Fibroblast of lung (primary cell): Measurements from ENCODE around the gene ERLEC1. TPM values are rescaled to one million over a fixed set of nuclear protein-coding genes. Genes with fewer than 3 reads are reported as not detected.

Experiments
- DNase-seq, 2 donors: peaks; one replicate each; pipeline versions ENCODE4 v3.0.0 to v3.0.0-alpha.2; 2010; ENCODE audit warnings: low read depth in 2 of 2
- H2AFZ ChIP-seq: 2 replicates; pipeline ENCODE4 v1.5.1; 2012; ENCODE audit warnings: low read length, control low read depth, inconsistent platforms
- H3K27ac ChIP-seq: 2 replicates; pipeline ENCODE4 v1.5.1; 2011; ENCODE audit warnings: low read length, control low read depth; ENCODE audit not compliant: insufficient read depth
- H3K27me3 ChIP-seq: 2 replicates; pipeline ENCODE4 v1.5.1; 2011; ENCODE audit warnings: mild to moderate bottlenecking, low read length; ENCODE audit not compliant: control insufficient read depth, insufficient read depth
- H3K36me3 ChIP-seq: 2 replicates; pipeline ENCODE4 v1.5.1; 2011; ENCODE audit warnings: low read length; ENCODE audit not compliant: control insufficient read depth, insufficient read depth
- H3K4me1 ChIP-seq: 2 replicates; pipeline ENCODE4 v1.5.1; 2011; ENCODE audit warnings: low read length; ENCODE audit not compliant: control insufficient read depth, insufficient read depth; ENCODE audit errors: extremely low read depth
- H3K4me2 ChIP-seq: 2 replicates; pipeline ENCODE4 v1.5.1; 2011; ENCODE audit warnings: low read length, control low read depth; ENCODE audit not compliant: insufficient read depth; ENCODE audit errors: extremely low read depth
- H3K4me3 ChIP-seq, 4 experiments: fragments of 200-600 bp in 1 of 4; sonication (generic) in 1 of 4; replicated peaks in 1 of 4; 2 replicates each; pipeline ENCODE4 v1.5.1; 2011 to 2016; ENCODE audit warnings: low read length in 4 of 4, low read depth in 3 of 4, mild to moderate bottlenecking in 3 of 4, control low read depth in 2 of 4, inconsistent platforms in 1 of 4, mixed read lengths in 1 of 4; ENCODE audit not compliant: insufficient read depth in 1 of 4; ENCODE audit errors: control extremely low read depth in 1 of 4
- H3K79me2 ChIP-seq: 2 replicates; pipeline ENCODE4 v1.5.1; 2012; ENCODE audit warnings: mild to moderate bottlenecking, low read length, inconsistent platforms; ENCODE audit not compliant: control insufficient read depth, insufficient read depth
- H3K9ac ChIP-seq: 2 replicates; pipeline ENCODE4 v1.5.1; 2011; ENCODE audit warnings: mild to moderate bottlenecking, low read length, control low read depth; ENCODE audit not compliant: insufficient read depth
- H3K9me3 ChIP-seq: 2 replicates; pipeline ENCODE4 v1.5.1; 2012; ENCODE audit warnings: low read depth, low read length; ENCODE audit not compliant: control insufficient read depth, insufficient read depth
- H4K20me1 ChIP-seq: 2 replicates; pipeline ENCODE4 v1.5.1; 2011; ENCODE audit warnings: low read length; ENCODE audit not compliant: control insufficient read depth, insufficient read depth; ENCODE audit errors: extremely low read depth
- EZH2 ChIP-seq: IDR thresholded peaks from 2 replicates; pipeline ENCODE4 v1.5.1; 2012; ENCODE audit warnings: low read length, control low read depth, mild to moderate bottlenecking; ENCODE audit errors: missing control alignments
- polyA plus RNA-seq, 2 donors: library from polyadenylated mRNA; depleted of rRNA in 1 of 2; stranded (reverse) in 1 of 2; unstranded in 1 of 2; fragments of >200 nt; gene quantifications; 2 replicates each; pipeline ENCODE4 v1.2.1, GENCODE V29; 2011 to 2012; ENCODE audit warnings: missing spikeins in 1 of 2
- total RNA-seq: library from RNA; depleted of rRNA; stranded (reverse); fragments of >200 nt; gene quantifications from 2 replicates; pipeline ENCODE4 v1.2.1, GENCODE V29; 2014
- TF ChIP-seq, protein P1 (sequence below), 2 donors: IDR thresholded peaks in 1 of 2; conservative IDR thresholded peaks in 1 of 2; 1 replicate in 1 of 2; 2 replicates in 1 of 2; pipeline ENCODE4 v1.5.1; 2011 to 2012; ENCODE audit warnings: low read length in 2 of 2, control low read depth in 1 of 2, inconsistent platforms in 1 of 2, low read depth in 1 of 2, mild to moderate bottlenecking in 1 of 2

ERLEC1 gene
- total and polyA plus RNA-seq, 2 donors (not counting 1 experiment from before 2014, with no cell fraction given) = 87.7 to 103 TPM

DNA sequence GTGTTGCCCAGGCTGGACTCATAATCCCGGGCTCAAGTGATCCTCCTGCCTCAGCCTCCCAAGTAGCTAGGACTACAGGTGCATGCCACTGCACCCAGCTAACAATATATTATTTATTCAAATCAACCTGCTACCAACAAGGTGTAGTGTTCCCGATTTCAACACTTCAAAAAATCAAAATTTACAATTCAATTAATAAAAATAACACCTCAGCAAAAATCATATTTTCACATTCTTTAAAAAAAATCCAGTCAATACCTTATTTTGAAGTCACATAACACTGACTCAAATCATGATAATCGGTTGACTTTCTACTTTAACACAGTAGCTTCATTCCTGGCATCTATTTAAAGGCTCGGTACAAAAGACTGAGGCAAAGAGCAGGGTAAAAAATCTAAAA, 65.7 kb downstream of the ERLEC1 start:
- no peak overlapping the region for H3K9ac ChIP-seq
- no peaks in the 10 kb centered on the region for H4K20me1 ChIP-seq
- no peak overlapping the region for H3K27ac ChIP-seq
- no peak for TF ChIP-seq EZH2
- TF ChIP-seq, protein P1, sequence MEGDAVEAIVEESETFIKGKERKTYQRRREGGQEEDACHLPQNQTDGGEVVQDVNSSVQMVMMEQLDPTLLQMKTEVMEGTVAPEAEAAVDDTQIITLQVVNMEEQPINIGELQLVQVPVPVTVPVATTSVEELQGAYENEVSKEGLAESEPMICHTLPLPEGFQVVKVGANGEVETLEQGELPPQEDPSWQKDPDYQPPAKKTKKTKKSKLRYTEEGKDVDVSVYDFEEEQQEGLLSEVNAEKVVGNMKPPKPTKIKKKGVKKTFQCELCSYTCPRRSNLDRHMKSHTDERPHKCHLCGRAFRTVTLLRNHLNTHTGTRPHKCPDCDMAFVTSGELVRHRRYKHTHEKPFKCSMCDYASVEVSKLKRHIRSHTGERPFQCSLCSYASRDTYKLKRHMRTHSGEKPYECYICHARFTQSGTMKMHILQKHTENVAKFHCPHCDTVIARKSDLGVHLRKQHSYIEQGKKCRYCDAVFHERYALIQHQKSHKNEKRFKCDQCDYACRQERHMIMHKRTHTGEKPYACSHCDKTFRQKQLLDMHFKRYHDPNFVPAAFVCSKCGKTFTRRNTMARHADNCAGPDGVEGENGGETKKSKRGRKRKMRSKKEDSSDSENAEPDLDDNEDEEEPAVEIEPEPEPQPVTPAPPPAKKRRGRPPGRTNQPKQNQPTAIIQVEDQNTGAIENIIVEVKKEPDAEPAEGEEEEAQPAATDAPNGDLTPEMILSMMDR (conservative IDR thresholded peaks at IDR 0.05 in 1 of 2, IDR thresholded peaks at IDR 0.05 in 1 of 2; ENCODE audit: low read depth in 1 of 2, low read length in 2 of 2) = no peak
- no peak overlapping the region for H3K4me3 ChIP-seq
- H3K27me3 ChIP-seq = no peaks in the 10 kb centered on the region
- no peak for DNase-seq
- H3K9me3 ChIP-seq = no peaks in the 10 kb centered on the region
- no peaks in the 10 kb centered on the region for H3K4me1 ChIP-seq
- H3K79me2 ChIP-seq = no peaks in the 10 kb centered on the region
- no peak overlapping the region for H3K4me2 ChIP-seq
- no peak overlapping the region for H2AFZ ChIP-seq
- H3K36me3 ChIP-seq = no peaks in the 10 kb centered on the region

DNA sequence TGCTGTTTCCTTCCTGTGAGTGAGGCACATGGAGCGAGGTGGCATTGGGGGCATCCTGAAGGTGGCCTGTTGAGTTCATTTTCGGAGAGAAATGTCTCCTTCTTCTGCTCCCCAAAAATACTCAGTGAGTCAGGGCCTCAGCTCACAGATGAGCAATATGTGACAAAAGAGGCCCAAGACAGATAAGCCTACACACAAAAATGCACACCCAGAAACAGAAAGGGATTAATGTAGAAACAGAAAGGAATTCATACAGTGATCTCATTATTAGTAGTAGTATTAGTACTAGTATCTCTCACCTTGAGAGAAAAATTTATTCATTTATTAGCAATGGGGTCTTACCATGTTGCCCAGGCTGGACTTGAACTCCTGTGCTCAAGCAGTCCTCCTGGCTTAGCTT, 67.8 kb downstream of the ERLEC1 start:
- no peak overlapping the region for H3K4me2 ChIP-seq
- H2AFZ ChIP-seq = no peak overlapping the region
- no peaks in the 10 kb centered on the region for H4K20me1 ChIP-seq
- DNase-seq = no peak
- no peak overlapping the region for H3K27ac ChIP-seq
- no peak overlapping the region for H3K9ac ChIP-seq
- no peaks in the 10 kb centered on the region for H3K36me3 ChIP-seq
- H3K79me2 ChIP-seq = no peaks in the 10 kb centered on the region
- H3K4me1 ChIP-seq = no peaks in the 10 kb centered on the region
- TF ChIP-seq, protein P1 (conservative IDR thresholded peaks at IDR 0.05 in 1 of 2, IDR thresholded peaks at IDR 0.05 in 1 of 2; ENCODE audit: low read depth in 1 of 2, low read length in 2 of 2) = no peak
- no peak for TF ChIP-seq EZH2
- H3K9me3 ChIP-seq = no peaks in the 10 kb centered on the region
- H3K27me3 ChIP-seq = no peaks in the 10 kb centered on the region
- no peak overlapping the region for H3K4me3 ChIP-seq

DNA sequence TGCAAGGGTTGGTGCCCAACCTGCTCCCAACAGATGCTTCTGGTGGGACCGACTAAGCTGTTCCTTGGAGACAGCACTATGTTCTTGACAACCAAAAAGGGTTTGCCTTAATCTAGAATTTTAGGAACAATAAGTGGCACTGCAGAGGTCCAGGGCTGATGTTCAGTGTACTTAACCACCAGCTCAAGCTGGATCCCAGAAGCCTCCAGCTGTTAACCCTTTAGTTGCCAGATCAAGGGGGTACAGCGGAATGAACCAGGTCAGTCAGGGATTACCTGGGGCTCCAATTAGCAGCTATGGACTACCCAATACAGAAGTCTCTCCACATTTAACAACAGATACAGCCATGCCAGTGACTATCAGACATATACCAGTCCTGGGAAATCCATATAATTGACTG, 69.4 kb downstream of the ERLEC1 start:
- Histone ChIP-seq H3K4me1 (peaks cover 2% of the 10 kb centered on the region), H2AFZ (no peak overlapping the region), H3K27me3 (no peaks in the 10 kb centered on the region), H3K36me3 (no peaks in the 10 kb centered on the region), H3K4me2 (no peak overlapping the region), H3K9me3 (no peaks in the 10 kb centered on the region), H3K9ac (no peak overlapping the region), H3K79me2 (no peaks in the 10 kb centered on the region), H3K4me3 (no peak overlapping the region), H4K20me1 (no peaks in the 10 kb centered on the region), H3K27ac (no peak overlapping the region)
- no peak for TF ChIP-seq EZH2
- TF ChIP-seq, protein P1 (conservative IDR thresholded peaks at IDR 0.05 in 1 of 2, IDR thresholded peaks at IDR 0.05 in 1 of 2; ENCODE audit: low read depth in 1 of 2, low read length in 2 of 2) = no peak
- no peak for DNase-seq
